HG03565 (cell line): ENCODE results near the gene TMEM119.

Experiments
- ATAC-seq: cut with Tn5 transposase; IDR thresholded peaks from one replicate; pipeline ENCODE4 v1.9.1; 2021; ENCODE audit warnings: mild to moderate bottlenecking, moderate library complexity; ENCODE audit not compliant: unreplicated experiment

Gene TMEM119

GRCh38 chr12:108597559-108598471, at the start of gene TMEM119:
Gene TMEM119, minus strand, starts transcription at chr12:108598084. Its CDS starts 5,701 bp downstream, at chr12:108592383.
- no peak for ATAC-seq

GRCh38 chr12:108646600-108647579, 49.0 kb upstream of the TMEM119 start:
- ATAC-seq = no peak

GRCh38 chr12:108645686-108646599, 48.1 kb upstream of the TMEM119 start:
- no peak for ATAC-seq

- ATAC-seq = no peak
Observed at GRCh38 chr12:108644811-108645120, 46.9 kb upstream of the TMEM119 start.

GRCh38 chr12:108643941-108644810, 46.3 kb upstream of the TMEM119 start:
- no peak for ATAC-seq

- ATAC-seq = no peak
Observed at GRCh38 chr12:108642899-108643654, 45.2 kb upstream of the TMEM119 start.

- ATAC-seq = no peak
Observed at GRCh38 chr12:108642269-108642870, 44.5 kb upstream of the TMEM119 start.

GRCh38 chr12:108641446-108642268, 43.8 kb upstream of the TMEM119 start:
- no peak for ATAC-seq

GRCh38 chr12:108640802-108641445, 43.0 kb upstream of the TMEM119 start:
- ATAC-seq = no peak

GRCh38 chr12:108638997-108639822, 41.3 kb upstream of the TMEM119 start:
- ATAC-seq = no peak

GRCh38 chr12:108638141-108638827, 40.4 kb upstream of the TMEM119 start:
- no peak for ATAC-seq

- ATAC-seq = no peak
Observed at GRCh38 chr12:108637222-108637971, 39.5 kb upstream of the TMEM119 start.

- ATAC-seq = no peak
Observed at GRCh38 chr12:108635997-108636808, 38.3 kb upstream of the TMEM119 start.
